GM12878 (cell line): ENCODE data around the gene MMP19. TPM values are rescaled to one million over a fixed set of nuclear protein-coding genes. Genes with fewer than 3 reads are reported as not detected.

Experiments used
- ATAC-seq: fragments of 200-7000 bp; cut with Tn5 transposase; 3 replicates; pipeline ENCODE4 v1.9.1; 2020; ENCODE audit warnings: mild to moderate bottlenecking, moderate library complexity
- BruUV-seq: library from RNA; stranded (reverse); fragments of 400-500 nt; replicated peaks from 2 replicates; lab custom pipeline; 2021; lab: Mats Ljungman, UMichigan
- CTCF ChIA-PET: fragments of 300-600 bp; sonication (Branson Sonifier 250); formaldehyde crosslinking; extraction: SDS; loops from one replicate; lab custom pipeline; 2021; ENCODE audit warnings: inconsistent platforms; lab: Yijun Ruan, JAX
- POLR2A ChIA-PET: fragments of 350-600 bp; formaldehyde crosslinking; extraction: SDS; loops from one replicate; lab custom pipeline; 2021; ENCODE audit warnings: inconsistent platforms; lab: Charles Lee
- RAD21 ChIA-PET: fragments of 300-600 bp; sonication (Branson Sonifier 250); formaldehyde crosslinking; loops from one replicate; lab custom pipeline; 2023; ENCODE audit warnings: antibody characterized with exemption; ENCODE audit not compliant: unreplicated experiment; lab: Charles Lee
- SMC1A ChIA-PET: fragments of 300-600 bp; sonication (Branson Sonifier 250); formaldehyde crosslinking; loops from one replicate; lab custom pipeline; 2023; ENCODE audit not compliant: unreplicated experiment, uncharacterized antibody; lab: Charles Lee
- DNase-seq: peaks from one replicate; pipeline ENCODE4 v3.0.0-alpha.2; 2011; ENCODE audit warnings: low read depth, low spot score
- FAIRE-seq: peaks from 3 replicates; lab custom pipeline; 2011; peaks lifted over from hg19 to GRCh38; lab: Jason Lieb, UNC
- H2AFZ ChIP-seq: 2 replicates; pipeline ENCODE4 v1.6.0; 2011; ENCODE audit warnings: low read depth, low read length, control low read depth; ENCODE audit not compliant: control insufficient read depth
- H3K27ac ChIP-seq: 2 replicates; pipeline ENCODE4 v1.5.1; 2011; ENCODE audit warnings: control low read depth; ENCODE audit not compliant: control insufficient read depth, insufficient read depth
- H3K27me3 ChIP-seq, 2 experiments: replicated peaks in 1 of 2; 2 replicates each; pipeline versions ENCODE4 v1.6.0 to v1.6.1; 2011; ENCODE audit warnings: low read length in 1 of 2; ENCODE audit not compliant: control insufficient read depth in 2 of 2, insufficient read depth in 2 of 2
- H3K36me3 ChIP-seq, 2 experiments: 2 replicates each; pipeline ENCODE4 v1.5.1; 2011; ENCODE audit warnings: low read length in 1 of 2; ENCODE audit not compliant: control insufficient read depth in 2 of 2, insufficient read depth in 2 of 2
- H3K4me1 ChIP-seq: 2 replicates; pipeline ENCODE4 v1.6.1; 2011; ENCODE audit warnings: mild to moderate bottlenecking, low read length, moderate library complexity, mixed read lengths; ENCODE audit not compliant: control insufficient read depth, insufficient read depth
- H3K4me2 ChIP-seq: 2 replicates; pipeline ENCODE4 v1.6.0; 2011; ENCODE audit warnings: control low read depth; ENCODE audit not compliant: control insufficient read depth, insufficient read depth
- H3K4me3 ChIP-seq: fragments of 200-600 bp; sonication (generic); 2 replicates; pipeline ENCODE4 v1.5.1; 2016
- H3K79me2 ChIP-seq: 2 replicates; pipeline ENCODE4 v1.6.0; 2011; ENCODE audit warnings: low read length; ENCODE audit not compliant: control insufficient read depth, insufficient read depth
- H3K9ac ChIP-seq: 2 replicates; pipeline ENCODE4 v1.8.0; 2011; ENCODE audit warnings: low read length, control low read depth, mixed read lengths; ENCODE audit not compliant: control insufficient read depth, insufficient read depth
- H3K9me3 ChIP-seq: replicated peaks from 3 replicates; pipeline ENCODE4 v1.5.1; 2011; ENCODE audit warnings: mild to moderate bottlenecking, low read length; ENCODE audit not compliant: control insufficient read depth, insufficient read depth
- H4K20me1 ChIP-seq: 2 replicates; pipeline ENCODE4 v1.6.0; 2011; ENCODE audit not compliant: control insufficient read depth, insufficient read depth
- BCL11A ChIP-seq: IDR thresholded peaks from 2 replicates; pipeline ENCODE4 v1.6.1; 2011; ENCODE audit warnings: low read depth, low read length
- CREB1 ChIP-seq: IDR thresholded peaks from 2 replicates; pipeline ENCODE4 v1.6.1; 2012; ENCODE audit warnings: low read depth, mild to moderate bottlenecking, inconsistent platforms
- ETV6 ChIP-seq, 2 experiments: fragments of 450-650 bp in 1 of 2; IDR thresholded peaks in 1 of 2; conservative IDR thresholded peaks in 1 of 2; 2 replicates each; pipeline ENCODE4 v1.6.1; 2014; ENCODE audit warnings: antibody characterized with exemption in 1 of 2, borderline replicate concordance in 1 of 2, low read depth in 1 of 2, mild to moderate bottlenecking in 1 of 2, moderate library complexity in 1 of 2
- FOS ChIP-seq: IDR thresholded peaks from 3 replicates; pipeline ENCODE4 v1.6.1; 2011; ENCODE audit warnings: borderline replicate concordance; ENCODE audit not compliant: insufficient read length; ENCODE audit errors: extremely low read depth
- MEF2A ChIP-seq: IDR thresholded peaks from 2 replicates; pipeline ENCODE4 v1.6.1; 2011; ENCODE audit warnings: low read depth, mild to moderate bottlenecking, low read length, moderate library complexity; ENCODE audit not compliant: insufficient read depth
- NR2C1 ChIP-seq: fragments of 450-650 bp; IDR thresholded peaks from 2 replicates; pipeline ENCODE4 v1.6.1; 2017; ENCODE audit warnings: antibody characterized with exemption, mild to moderate bottlenecking, moderate library complexity
- RUNX3 ChIP-seq: IDR thresholded peaks from 2 replicates; pipeline ENCODE4 v1.6.1; 2012; ENCODE audit warnings: low read length, inconsistent platforms
- SRF ChIP-seq, 2 experiments: IDR thresholded peaks; 2 replicates each; pipeline ENCODE4 v1.6.1; 2011; ENCODE audit warnings: low read depth in 2 of 2, low read length in 2 of 2, mild to moderate bottlenecking in 1 of 2, moderate library complexity in 1 of 2
- SUPT20H ChIP-seq: IDR thresholded peaks from 2 replicates; pipeline ENCODE4 v1.6.1; 2011; ENCODE audit warnings: low read depth, mild to moderate bottlenecking, low read length, moderate library complexity, borderline replicate concordance; ENCODE audit not compliant: control insufficient read depth
- TCF7 ChIP-seq: IDR thresholded peaks from 2 replicates; pipeline ENCODE4 v1.6.1; 2014; ENCODE audit warnings: antibody characterized with exemption, borderline replicate concordance
- WGBS: methylation state at CpG from one replicate; pipeline ENCODE4 v1.1.6; 2016; ENCODE audit warnings: low lambda C conversion rate; ENCODE audit not compliant: insufficient replicate concordance, insufficient coverage; ENCODE audit errors: missing lambda C conversion rate; 5-methylcytosine and 5-hydroxymethylcytosine counted together
- in situ Hi-C: fragments of 300-500 bp; cut with MboI; formaldehyde crosslinking; loops from 9 replicates; pipeline ENCODE4 v1.14.3; 2018; ENCODE audit warnings: mixed read lengths
- intact Hi-C: fragments of 100-400 bp; cut with micrococcal nuclease; formaldehyde crosslinking; loops from one replicate; pipeline ENCODE4 v1.14.2; 2022; ENCODE audit not compliant: unreplicated experiment
- polyA plus RNA-seq, 11 experiments: library from polyadenylated mRNA; depleted of rRNA in 4 of 11; unstranded in 6 of 11; stranded (reverse) in 5 of 11; fragments of >200 nt; fragmentation: Nextera tagmentation in 4 of 11; fragmentation: Illumina TruSeq in 1 of 11; extraction: Ambion mirVana in 4 of 11; extraction: Trizol in 1 of 11; gene quantifications; 1 replicate in 1 of 11; 2 replicates in 10 of 11; pipeline versions ENCODE4 v1.2.1 to v1.2.3, GENCODE V29; 2011 to 2016; ENCODE audit warnings: inconsistent platforms in 2 of 11, missing spikeins in 2 of 11, low read depth in 1 of 11
- total RNA-seq, 4 experiments: library from RNA; depleted of rRNA in 3 of 4; stranded (reverse); fragments of >200 nt in 3 of 4; fragmentation: Illumina TruSeq in 1 of 4; extraction: Trizol in 1 of 4; gene quantifications; 2 replicates each; pipeline versions ENCODE4 v1.2.1 to v1.2.3, GENCODE V29; 2013 to 2021
- TF ChIP-seq, protein P1 (sequence below): fragments of 450-650 bp; IDR thresholded peaks from 2 replicates; pipeline ENCODE4 v1.6.1; 2016; ENCODE audit warnings: mild to moderate bottlenecking
- TF ChIP-seq, protein P2 (sequence below): fragments of 450-650 bp; conservative IDR thresholded peaks from 2 replicates; pipeline ENCODE4 v1.6.1; 2017; ENCODE audit warnings: mild to moderate bottlenecking, moderate library complexity
- TF ChIP-seq, protein P3 (sequence below): fragments of 450-650 bp; IDR thresholded peaks from 2 replicates; pipeline ENCODE4 v1.6.1; 2017; ENCODE audit warnings: mild to moderate bottlenecking, moderate library complexity
- TF ChIP-seq, protein P4 (sequence below): fragments of 450-650 bp; IDR thresholded peaks from 2 replicates; pipeline ENCODE4 v1.6.1; 2016; ENCODE audit warnings: mild to moderate bottlenecking

MMP19 gene
- total and polyA plus RNA-seq, 10 of the 15 experiments (the other 5 are each of a cell fraction or from before 2014, with no cell fraction given), result 0.03 to 0.04 (median 0.04) TPM; not detected in 7

DNA sequence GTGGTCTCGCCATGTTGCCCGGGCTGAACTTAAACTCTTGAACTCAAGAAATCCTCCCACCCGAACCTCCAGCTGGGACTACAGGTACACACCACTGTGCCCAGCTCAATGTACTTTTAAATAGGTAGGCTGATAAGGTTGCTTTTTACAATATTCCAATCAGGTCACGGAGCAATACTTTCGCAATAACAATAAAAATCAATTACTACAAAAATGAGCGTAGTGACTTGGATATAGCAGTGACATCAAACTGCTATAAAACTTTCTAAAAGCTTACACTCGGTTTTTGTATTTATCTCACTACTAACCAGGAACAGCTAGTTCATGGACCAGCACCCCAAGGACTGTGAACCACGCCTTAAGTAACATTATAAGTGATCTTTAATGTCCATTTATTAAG is 35.8 kb downstream of the MMP19 start:
- no peak for TF ChIP-seq RUNX3
- TF ChIP-seq SRF (IDR thresholded peaks at IDR 0.05; ENCODE audit: low read depth in 2 of 2, low read length in 2 of 2), result no peak
- no peak for TF ChIP-seq SUPT20H
- no peak for TF ChIP-seq ETV6 (conservative IDR thresholded peaks at IDR 0.05 in 1 of 2, IDR thresholded peaks at IDR 0.05 in 1 of 2; ENCODE audit: borderline replicate concordance in 1 of 2, low read depth in 1 of 2)
- no peak for TF ChIP-seq CREB1
- TF ChIP-seq, protein P1, sequence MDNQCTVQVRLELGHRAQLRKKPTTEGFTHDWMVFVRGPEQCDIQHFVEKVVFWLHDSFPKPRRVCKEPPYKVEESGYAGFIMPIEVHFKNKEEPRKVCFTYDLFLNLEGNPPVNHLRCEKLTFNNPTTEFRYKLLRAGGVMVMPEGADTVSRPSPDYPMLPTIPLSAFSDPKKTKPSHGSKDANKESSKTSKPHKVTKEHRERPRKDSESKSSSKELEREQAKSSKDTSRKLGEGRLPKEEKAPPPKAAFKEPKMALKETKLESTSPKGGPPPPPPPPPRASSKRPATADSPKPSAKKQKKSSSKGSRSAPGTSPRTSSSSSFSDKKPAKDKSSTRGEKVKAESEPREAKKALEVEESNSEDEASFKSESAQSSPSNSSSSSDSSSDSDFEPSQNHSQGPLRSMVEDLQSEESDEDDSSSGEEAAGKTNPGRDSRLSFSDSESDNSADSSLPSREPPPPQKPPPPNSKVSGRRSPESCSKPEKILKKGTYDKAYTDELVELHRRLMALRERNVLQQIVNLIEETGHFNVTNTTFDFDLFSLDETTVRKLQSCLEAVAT, result no peak
- TF ChIP-seq, protein P2, sequence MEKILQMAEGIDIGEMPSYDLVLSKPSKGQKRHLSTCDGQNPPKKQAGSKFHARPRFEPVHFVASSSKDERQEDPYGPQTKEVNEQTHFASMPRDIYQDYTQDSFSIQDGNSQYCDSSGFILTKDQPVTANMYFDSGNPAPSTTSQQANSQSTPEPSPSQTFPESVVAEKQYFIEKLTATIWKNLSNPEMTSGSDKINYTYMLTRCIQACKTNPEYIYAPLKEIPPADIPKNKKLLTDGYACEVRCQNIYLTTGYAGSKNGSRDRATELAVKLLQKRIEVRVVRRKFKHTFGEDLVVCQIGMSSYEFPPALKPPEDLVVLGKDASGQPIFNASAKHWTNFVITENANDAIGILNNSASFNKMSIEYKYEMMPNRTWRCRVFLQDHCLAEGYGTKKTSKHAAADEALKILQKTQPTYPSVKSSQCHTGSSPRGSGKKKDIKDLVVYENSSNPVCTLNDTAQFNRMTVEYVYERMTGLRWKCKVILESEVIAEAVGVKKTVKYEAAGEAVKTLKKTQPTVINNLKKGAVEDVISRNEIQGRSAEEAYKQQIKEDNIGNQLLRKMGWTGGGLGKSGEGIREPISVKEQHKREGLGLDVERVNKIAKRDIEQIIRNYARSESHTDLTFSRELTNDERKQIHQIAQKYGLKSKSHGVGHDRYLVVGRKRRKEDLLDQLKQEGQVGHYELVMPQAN, result no peak
- TF ChIP-seq MEF2A, result no peak
- TF ChIP-seq, protein P3, sequence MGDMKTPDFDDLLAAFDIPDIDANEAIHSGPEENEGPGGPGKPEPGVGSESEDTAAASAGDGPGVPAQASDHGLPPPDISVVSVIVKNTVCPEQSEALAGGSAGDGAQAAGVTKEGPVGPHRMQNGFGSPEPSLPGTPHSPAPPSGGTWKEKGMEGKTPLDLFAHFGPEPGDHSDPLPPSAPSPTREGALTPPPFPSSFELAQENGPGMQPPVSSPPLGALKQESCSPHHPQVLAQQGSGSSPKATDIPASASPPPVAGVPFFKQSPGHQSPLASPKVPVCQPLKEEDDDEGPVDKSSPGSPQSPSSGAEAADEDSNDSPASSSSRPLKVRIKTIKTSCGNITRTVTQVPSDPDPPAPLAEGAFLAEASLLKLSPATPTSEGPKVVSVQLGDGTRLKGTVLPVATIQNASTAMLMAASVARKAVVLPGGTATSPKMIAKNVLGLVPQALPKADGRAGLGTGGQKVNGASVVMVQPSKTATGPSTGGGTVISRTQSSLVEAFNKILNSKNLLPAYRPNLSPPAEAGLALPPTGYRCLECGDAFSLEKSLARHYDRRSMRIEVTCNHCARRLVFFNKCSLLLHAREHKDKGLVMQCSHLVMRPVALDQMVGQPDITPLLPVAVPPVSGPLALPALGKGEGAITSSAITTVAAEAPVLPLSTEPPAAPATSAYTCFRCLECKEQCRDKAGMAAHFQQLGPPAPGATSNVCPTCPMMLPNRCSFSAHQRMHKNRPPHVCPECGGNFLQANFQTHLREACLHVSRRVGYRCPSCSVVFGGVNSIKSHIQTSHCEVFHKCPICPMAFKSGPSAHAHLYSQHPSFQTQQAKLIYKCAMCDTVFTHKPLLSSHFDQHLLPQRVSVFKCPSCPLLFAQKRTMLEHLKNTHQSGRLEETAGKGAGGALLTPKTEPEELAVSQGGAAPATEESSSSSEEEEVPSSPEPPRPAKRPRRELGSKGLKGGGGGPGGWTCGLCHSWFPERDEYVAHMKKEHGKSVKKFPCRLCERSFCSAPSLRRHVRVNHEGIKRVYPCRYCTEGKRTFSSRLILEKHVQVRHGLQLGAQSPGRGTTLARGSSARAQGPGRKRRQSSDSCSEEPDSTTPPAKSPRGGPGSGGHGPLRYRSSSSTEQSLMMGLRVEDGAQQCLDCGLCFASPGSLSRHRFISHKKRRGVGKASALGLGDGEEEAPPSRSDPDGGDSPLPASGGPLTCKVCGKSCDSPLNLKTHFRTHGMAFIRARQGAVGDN, result no peak
- no peak for TF ChIP-seq BCL11A
- no peak for TF ChIP-seq TCF7
- TF ChIP-seq, protein P4, sequence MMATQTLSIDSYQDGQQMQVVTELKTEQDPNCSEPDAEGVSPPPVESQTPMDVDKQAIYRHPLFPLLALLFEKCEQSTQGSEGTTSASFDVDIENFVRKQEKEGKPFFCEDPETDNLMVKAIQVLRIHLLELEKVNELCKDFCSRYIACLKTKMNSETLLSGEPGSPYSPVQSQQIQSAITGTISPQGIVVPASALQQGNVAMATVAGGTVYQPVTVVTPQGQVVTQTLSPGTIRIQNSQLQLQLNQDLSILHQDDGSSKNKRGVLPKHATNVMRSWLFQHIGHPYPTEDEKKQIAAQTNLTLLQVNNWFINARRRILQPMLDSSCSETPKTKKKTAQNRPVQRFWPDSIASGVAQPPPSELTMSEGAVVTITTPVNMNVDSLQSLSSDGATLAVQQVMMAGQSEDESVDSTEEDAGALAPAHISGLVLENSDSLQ, result no peak
- no peak for TF ChIP-seq FOS
- no peak for TF ChIP-seq NR2C1
- TF ChIP-seq, all 136 proteins: peak for 0
- Histone ChIP-seq H3K4me2 (no peak overlapping the region), H3K4me1 (no peaks in the 10 kb centered on the region), H3K9ac (no peak overlapping the region), H3K9me3 (no peaks in the 10 kb centered on the region), H3K27me3 (no peaks in the 10 kb centered on the region), H2AFZ (no peak overlapping the region), H3K4me3 (no peak overlapping the region), H3K36me3 (peaks cover 1 to 8% of the 10 kb centered on the region in 2 experiments), H4K20me1 (peaks cover 4% of the 10 kb centered on the region; the same call in 1 of the 2 replicates), H3K79me2 (peaks cover 52% of the 10 kb centered on the region), H3K27ac (no peak overlapping the region)
- ChIA-PET CTCF (interaction anchor here (1.6 kb wide), 1 partner anchor 10 kb away, joined by 5 read pairs; no protein-coding TSS in a partner anchor), RAD21 (interaction anchor here (2.0 kb wide), 1 partner anchor 68 kb away, joined by 5 read pairs; no protein-coding TSS in a partner anchor), SMC1A (no interaction called here), POLR2A (interaction anchor here (0.5 to 1.1 kb wide), 3 partner anchors 12 to 22 kb away, joined by 3 to 4 read pairs (median 3); no protein-coding TSS in a partner anchor)
- no TSS peak for BruUV-seq
- WGBS, result 98% methylated on average over 8 of the region's 8 CpGs
- FAIRE-seq, result no peak
- ATAC-seq, result no peak
- in situ Hi-C loops, result no loop called here
- intact Hi-C loops, result no loop called here
- DNase-seq, result no peak
